ENCODE measurements around the gene LHFPL3.

Gene LHFPL3

GRCh38 chr7:104801022-104801421, 472.6 kb downstream of the LHFPL3 start:
- no peak for DNase-seq (ENCODE audit: low spot score)

- DNase-seq (ENCODE audit: low spot score): no peak
Observed at GRCh38 chr7:104803931-104804330, 475.5 kb downstream of the LHFPL3 start.

DNA sequence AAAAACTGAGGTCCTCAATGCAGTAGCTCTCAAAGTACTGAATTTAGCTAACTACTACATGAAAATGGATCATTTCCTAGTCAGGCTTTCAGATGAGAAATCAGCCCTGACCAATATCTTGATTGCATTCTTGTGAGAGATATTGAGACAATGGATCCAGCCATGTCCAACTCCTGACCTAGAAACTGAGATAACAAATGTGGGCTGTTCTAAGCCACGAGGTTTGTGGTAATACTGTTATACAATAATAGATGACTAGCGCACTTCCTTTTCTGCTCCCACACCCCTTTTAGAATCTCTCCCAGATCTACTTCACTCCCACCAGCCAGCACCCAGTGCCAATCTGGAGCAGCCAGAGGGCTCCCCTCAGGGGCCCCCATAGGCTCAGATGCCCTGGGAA, 476.3 kb downstream of the LHFPL3 start:
- DNase-seq (ENCODE audit: low spot score): no peak

GRCh38 chr7:104805449-104806317, 477.3 kb downstream of the LHFPL3 start:
- no peak for DNase-seq (ENCODE audit: low spot score)

DNA sequence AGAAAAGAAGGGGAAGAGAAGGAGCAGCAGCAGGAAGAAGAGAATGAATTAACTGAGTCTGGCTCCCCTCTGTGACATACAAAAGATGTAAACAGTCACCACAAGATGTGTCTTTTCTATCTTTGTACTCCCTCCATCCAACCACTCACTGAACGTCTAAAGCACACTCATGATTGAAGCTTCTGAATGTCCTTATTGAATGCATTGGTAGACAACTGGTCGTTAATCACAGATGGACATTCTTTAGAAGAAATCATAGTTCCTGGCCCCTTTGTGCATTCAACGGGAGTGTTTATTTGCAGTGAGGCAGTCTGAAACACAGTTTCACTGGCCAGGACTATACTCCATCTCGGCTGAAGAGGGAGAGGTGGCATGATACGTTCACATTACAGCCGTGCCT, 479.3 kb downstream of the LHFPL3 start:
- no peak for DNase-seq (ENCODE audit: low spot score)

DNA sequence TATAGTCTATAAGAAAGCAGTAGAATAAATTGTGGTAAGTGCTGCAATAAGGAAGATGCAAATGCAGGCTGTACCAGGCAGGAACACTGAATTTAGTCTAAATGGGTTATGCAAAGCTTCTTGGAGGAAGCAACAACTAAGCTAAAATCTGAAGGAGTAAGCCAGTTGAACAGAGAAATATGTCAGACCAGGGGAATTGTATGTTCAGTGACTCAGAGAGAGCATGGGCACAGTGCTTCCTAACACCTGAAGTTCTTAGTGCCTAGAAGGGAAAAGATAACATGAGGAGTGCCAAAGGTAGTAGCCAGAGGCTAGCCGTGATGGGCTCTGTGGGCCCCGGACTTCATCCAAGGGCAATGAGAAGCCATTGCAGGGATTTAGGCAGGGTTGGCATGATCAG, 481.5 kb downstream of the LHFPL3 start:
- DNase-seq (ENCODE audit: low spot score): no peak

DNA sequence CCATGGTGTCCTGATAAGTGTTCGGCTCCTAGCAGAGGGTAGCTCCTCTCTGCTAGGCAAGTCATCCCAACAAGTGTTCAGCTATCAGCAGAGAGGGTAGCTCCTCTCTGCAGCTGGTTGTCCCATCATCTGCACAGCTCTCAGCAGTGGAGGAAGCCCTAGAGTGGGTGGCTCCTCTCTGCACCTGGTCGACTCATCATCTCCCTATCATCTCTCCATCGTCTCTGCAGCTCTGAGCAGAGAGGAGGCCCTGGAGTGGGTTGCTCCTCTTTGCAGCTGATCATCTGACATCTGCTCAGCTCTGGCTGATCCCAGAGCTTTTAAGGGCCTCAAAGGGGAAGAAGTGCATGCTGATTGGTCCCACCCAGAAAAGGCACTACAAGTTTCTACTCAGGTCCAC, 485.7 kb downstream of the LHFPL3 start:
- DNase-seq (ENCODE audit: low spot score): no peak

GRCh38 chr7:104814671-104815400, 486.4 kb downstream of the LHFPL3 start:
- DNase-seq (ENCODE audit: low spot score): no peak

DNA sequence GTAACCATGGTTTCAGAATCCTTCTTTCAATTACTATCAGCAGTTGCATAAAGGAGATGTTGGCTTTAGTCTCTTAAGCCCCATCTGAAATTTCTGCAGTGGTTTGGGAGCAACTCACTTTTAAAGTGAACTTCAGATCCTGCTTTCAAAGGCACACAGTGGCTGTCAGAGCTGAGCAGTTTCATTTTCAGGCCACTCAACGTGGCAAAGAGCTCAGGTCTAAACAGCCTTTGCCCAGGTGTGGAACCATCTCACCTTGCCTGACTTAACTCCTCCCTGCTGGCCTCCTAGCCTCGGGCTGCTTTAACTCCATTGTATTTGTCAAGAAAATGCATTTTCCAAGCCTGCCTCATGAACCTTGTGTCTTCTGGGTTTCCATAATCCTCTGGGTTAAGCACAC, 488.1 kb downstream of the LHFPL3 start:
- DNase-seq (ENCODE audit: low spot score): no peak

DNA sequence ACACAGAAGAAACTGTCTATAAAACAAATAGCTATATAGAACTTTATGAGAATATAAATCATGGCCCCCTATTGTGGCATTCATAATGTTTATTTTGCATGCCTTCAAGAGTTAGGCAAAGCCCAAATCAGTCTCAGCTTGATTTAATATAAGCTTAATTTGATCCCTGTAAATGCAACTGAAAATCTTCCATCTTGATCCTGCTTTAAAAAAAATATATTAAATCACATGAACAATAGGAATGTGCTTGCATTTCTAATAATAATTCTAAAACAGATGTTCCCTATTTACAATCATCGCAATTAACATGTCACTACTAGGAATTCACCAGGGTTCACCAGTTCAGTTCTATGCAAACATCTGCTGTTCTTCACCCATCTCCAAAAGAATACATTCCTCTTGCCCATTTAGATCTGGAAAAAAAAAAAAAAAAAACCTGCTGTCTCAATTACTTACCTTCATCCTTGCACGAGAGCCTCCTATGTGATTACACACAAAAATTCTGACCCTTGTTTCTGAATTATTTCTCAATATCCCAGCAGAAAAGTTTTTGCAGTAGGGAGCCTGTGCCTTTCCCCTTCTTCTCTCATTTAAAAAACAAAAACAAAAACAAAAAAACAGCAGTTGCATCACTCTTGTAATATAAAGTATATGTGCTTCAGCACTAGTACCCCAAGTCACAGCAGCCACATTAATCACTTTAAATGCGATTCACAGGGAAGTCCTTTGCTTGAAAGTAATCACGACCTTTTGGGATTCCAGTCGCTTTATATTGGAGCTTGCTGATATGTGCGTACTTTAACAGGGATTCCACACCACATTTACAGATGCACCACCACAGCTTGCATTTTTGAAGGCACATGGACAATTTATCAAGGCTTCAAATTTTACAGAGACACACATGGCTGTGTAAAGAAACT, 490.8 kb downstream of the LHFPL3 start:
- DNase-seq (ENCODE audit: low spot score): no peak

DNA sequence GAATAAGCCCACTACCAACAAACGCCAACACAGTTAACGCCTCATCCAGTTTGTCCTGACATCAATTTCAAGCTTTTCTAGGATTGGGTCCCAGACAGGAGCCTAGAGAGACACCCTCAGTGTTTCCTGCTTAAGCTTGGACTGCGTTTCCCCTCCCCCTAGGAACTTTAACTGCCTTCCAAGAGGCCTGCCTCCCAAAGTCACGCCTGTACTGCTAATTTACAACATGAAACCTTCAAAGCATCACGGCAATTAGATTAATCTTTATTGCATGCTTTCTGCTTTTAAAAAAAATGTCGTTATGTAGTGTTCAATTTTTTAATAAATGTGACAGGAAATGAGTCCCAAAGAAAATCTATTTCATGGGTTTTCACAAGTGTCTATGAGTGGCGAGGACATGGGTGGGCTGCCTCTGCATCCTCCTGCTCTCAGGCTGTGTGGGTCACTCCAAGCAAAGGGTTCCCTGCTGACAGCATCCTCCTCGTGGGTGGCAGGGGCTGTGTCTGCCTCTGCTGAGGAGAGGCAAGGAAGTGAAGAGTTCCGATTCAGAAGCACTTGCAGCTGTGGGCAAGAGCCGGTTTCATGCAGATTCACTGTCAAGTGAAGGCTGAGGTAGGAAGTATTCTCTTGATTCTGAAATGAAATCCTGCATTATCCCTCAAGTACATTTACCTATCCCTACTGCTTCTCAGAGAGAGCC, 492.6 kb downstream of the LHFPL3 start:
- DNase-seq (ENCODE audit: low spot score): no peak

DNA sequence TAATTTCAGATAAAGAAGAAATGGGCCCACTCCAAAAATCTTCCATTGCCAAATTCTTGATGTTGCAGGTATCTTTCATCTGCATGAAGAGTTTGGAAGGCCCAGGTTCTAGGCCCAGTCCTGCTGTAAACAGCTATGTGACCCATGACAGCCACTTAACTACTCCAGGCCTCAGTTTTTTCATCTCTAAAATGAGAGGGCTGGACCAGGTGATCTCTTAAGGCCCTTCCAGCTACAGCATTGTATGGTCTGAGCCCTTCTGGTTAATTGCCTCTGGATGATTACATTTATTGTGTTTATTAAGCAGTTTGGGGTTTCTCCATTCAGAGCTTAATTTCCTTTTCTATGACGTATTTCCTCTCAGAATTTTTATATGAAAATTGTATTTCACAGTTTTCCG, 494.8 kb downstream of the LHFPL3 start:
- no peak for DNase-seq (ENCODE audit: low spot score)

- no peak for DNase-seq (ENCODE audit: low spot score)
Observed at GRCh38 chr7:104825099-104825498, 496.7 kb downstream of the LHFPL3 start.

DNA sequence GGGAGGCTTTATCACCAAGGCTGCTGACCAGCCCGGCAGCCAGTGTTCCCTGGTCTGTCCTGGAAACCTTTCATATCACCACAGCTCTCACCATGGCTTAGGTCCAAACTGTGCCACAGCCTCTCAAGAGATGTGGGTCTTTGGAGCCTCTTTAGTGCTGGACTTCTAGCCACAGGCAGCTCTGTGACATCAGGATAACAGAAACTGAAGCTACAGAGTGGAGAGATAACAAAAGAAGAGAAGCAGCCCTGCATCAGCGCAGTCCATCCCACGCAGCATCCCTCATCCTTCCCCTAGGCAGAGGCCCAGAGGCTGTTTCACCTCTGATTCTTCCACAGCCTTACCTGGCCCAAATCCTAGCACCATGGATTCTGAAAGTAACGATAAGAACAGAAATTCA, 497.7 kb downstream of the LHFPL3 start:
- DNase-seq (ENCODE audit: low spot score): no peak

GRCh38 chr7:104836976-104837375, 508.6 kb downstream of the LHFPL3 start:
- DNase-seq (ENCODE audit: low spot score): no peak

DNA sequence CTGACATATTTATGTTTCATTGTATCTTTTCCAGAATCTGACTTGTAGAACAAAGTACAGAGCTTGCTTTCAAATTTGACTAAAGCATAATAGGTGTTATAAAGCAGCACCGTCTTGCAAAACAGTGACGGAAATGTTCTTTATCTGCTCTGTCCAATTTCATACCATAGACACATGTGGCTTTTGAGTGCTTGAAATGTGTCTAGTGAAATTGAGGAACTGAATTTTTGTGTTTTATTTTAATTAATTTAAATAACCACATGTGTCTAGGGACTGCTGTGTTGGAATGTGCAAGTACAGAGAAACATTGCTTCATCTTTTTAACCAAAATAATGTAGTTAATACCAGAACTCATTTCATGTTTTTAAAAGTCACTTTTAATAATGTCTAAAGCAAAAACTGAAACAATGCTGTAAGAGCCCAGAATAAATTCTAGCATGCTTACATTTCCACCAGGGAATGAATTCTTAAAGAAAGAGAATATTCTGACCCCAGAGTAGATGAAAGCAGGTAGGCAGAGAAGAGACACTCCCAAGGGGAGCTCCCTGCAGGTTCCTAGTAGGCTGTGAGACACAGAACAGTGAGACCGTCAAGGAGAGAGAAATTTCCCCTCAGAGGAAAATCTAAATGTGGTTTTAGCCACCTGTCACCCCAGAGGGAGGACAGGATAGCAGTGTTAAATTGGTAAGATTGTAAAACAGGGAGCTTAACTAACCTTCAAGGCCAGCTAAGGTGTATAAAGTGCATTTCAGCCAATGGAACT, 510.3 kb downstream of the LHFPL3 start:
- DNase-seq (ENCODE audit: low spot score): no peak

GRCh38 chr7:104839842-104840241, 511.4 kb downstream of the LHFPL3 start:
- no peak for DNase-seq (ENCODE audit: low spot score)

DNA sequence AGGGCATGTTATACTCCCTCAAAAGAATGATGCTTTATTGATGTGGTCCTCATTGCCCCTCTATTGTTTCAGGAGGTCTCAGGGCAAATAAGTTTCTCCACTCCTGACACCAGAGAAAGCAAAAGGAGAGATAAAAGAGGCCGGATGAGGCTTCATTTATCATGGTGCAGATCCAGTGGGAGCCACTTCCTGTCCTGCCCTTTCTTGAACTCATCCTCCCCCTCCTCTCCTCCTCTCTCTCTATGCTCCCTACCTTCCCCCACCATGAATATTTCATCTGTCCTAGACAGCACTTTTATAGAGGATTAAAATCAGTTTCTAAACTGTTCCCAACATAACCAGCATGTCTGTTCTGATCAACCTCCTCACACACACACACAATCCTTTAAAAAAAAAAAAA, 513.4 kb downstream of the LHFPL3 start:
- no peak for DNase-seq (ENCODE audit: low spot score)

- no peak for DNase-seq (ENCODE audit: low spot score)
Observed at GRCh38 chr7:104843198-104843597, 514.8 kb downstream of the LHFPL3 start.

DNA sequence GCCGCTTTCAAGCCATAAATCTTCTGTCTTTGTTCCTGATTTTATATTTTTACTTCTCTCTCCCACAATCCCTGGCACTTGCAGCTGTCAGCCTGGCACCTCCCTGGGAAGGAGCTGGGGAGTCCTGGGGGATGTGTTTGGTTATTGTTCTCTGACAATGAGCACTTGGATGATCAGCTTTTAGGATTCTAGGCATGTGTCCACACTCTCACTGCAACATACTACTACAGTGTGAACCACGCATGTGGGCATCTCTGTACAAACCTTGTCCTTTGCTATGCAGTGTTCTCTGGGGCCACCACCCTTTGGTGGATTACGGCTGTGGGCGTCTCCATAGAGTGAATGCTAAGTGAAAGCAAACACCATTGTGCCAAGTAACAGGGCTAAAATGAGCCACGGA, 517.2 kb downstream of the LHFPL3 start:
- no peak for DNase-seq (ENCODE audit: low spot score)

- no peak for DNase-seq (ENCODE audit: low spot score)
Observed at GRCh38 chr7:104846731-104847130, 518.3 kb downstream of the LHFPL3 start.
